ENCODE results near the gene VEGFA.
A peak's percentile ranks its signal among the peaks of the same experiment; 100 is the strongest.

The VEGFA gene

GRCh38 chr6:43771858-43772680, 2.1 kb downstream of the VEGFA start:
- CTCF ChIA-PET, result interaction anchor here (0.9 to 3.1 kb wide), 5 partner anchors 11 to 181 kb away, joined by 3 to 12 read pairs (median 4); no protein-coding TSS in a partner anchor
- TF ChIP-seq ELF4 (IDR thresholded peaks at IDR 0.05) (no peak), L3MBTL2 (conservative IDR thresholded peaks at IDR 0.05) (peak; percentile 85)
- DNase-seq (ENCODE audit: extremely low spot score), result peak; percentile 74
- POLR2A ChIA-PET, result interaction anchor here (0.6 to 1.8 kb wide), 11 partner anchors 10 to 313 kb away, joined by 3 to 5 read pairs (median 3); partner anchors contain the start of gene GTPBP2

GRCh38 chr6:43772681-43773049, 2.7 kb downstream of the VEGFA start:
- TF ChIP-seq SUZ12 (IDR thresholded peaks at IDR 0.05) (no peak), L3MBTL2 (conservative IDR thresholded peaks at IDR 0.05) (no peak), HDGF (IDR thresholded peaks at IDR 0.05; ENCODE audit: borderline replicate concordance) (peak; percentile 14; the same call in 1 of the 2 replicates), ZNF384 (IDR thresholded peaks at IDR 0.05) (no peak), ELF4 (IDR thresholded peaks at IDR 0.05) (no peak), FOXA1 (IDR thresholded peaks at IDR 0.05) (no peak)
- POLR2A ChIA-PET, result interaction anchor here (0.6 to 1.8 kb wide), 11 partner anchors 10 to 312 kb away, joined by 3 to 5 read pairs (median 3); partner anchors contain the start of gene GTPBP2
- CTCF ChIA-PET, result interaction anchor here (0.6 to 3.1 kb wide), 11 partner anchors 11 to 303 kb away, joined by 3 to 12 read pairs (median 3); no protein-coding TSS in a partner anchor
- peak; percentile 33 for DNase-seq (ENCODE audit: extremely low spot score)

GRCh38 chr6:43773050-43773979, 3.3 kb downstream of the VEGFA start:
- CTCF ChIA-PET, result interaction anchor here (0.6 to 3.1 kb wide), 14 partner anchors 10 to 303 kb away, joined by 3 to 12 read pairs (median 4); no protein-coding TSS in a partner anchor
- no peak for TF ChIP-seq ARNT (IDR thresholded peaks at IDR 0.05)
- no peak for TF ChIP-seq FOXA1 (IDR thresholded peaks at IDR 0.05)
- no peak for TF ChIP-seq LEF1 (IDR thresholded peaks at IDR 0.05; ENCODE audit: borderline replicate concordance)
- no peak for TF ChIP-seq L3MBTL2 (conservative IDR thresholded peaks at IDR 0.05)
- POLR2A ChIA-PET, result interaction anchor here (0.6 to 1.8 kb wide), 12 partner anchors 11 to 312 kb away, joined by 3 to 5 read pairs (median 3); partner anchors contain the start of gene GTPBP2
- DNase-seq (ENCODE audit: extremely low spot score), result peak; percentile 75

DNA sequence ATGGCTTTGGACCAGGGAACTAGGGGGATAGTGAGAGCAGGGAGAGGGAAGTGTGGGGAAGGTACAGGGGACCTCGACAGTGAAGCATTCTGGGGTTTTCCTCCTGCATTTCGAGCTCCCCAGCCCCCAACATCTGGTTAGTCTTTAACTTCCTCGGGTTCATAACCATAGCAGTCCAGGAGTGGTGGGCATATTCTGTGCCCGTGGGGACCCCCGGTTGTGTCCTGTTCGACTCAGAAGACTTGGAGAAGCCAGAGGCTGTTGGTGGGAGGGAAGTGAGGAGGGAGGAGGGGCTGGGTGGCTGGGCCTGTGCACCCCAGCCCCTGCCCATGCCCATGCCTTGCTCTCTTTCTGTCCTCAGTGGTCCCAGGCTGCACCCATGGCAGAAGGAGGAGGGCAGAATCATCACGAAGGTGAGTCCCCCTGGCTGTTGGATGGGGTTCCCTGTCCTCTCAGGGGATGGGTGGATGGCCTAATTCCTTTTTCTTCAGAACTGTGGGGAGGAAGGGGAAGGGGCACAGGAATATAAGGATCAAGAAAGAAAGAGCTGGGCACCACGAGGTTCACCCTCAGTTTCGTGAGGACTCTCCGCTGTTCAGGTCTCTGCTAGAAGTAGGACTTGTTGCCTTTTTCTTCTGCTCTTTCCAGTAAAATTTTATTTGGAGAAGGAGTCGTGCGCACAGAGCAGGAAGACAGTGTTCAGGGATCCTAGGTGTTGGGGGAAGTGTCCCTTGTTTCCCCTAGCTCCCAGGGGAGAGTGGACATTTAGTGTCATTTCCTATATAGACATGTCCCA, 4.2 kb downstream of the VEGFA start:
- TF ChIP-seq ZNF384 (IDR thresholded peaks at IDR 0.05) (no peak), L3MBTL2 (conservative IDR thresholded peaks at IDR 0.05) (no peak), ARNT (IDR thresholded peaks at IDR 0.05) (no peak), FOXM1 (IDR thresholded peaks at IDR 0.05; ENCODE audit: borderline replicate concordance) (no peak), TARDBP (IDR thresholded peaks at IDR 0.05) (no peak), SP1 (IDR thresholded peaks at IDR 0.05) (no peak), BHLHE40 (IDR thresholded peaks at IDR 0.05; ENCODE audit: borderline replicate concordance) (no peak), SUZ12 (IDR thresholded peaks at IDR 0.05) (no peak), CTBP1 (IDR thresholded peaks at IDR 0.05; ENCODE audit: borderline replicate concordance) (no peak), NFRKB (IDR thresholded peaks at IDR 0.05) (no peak), FOXA1 (IDR thresholded peaks at IDR 0.05) (no peak), HDGF (IDR thresholded peaks at IDR 0.05; ENCODE audit: borderline replicate concordance) (no peak), LEF1 (IDR thresholded peaks at IDR 0.05; ENCODE audit: borderline replicate concordance) (no peak)
- TF ChIP-seq, protein P1, sequence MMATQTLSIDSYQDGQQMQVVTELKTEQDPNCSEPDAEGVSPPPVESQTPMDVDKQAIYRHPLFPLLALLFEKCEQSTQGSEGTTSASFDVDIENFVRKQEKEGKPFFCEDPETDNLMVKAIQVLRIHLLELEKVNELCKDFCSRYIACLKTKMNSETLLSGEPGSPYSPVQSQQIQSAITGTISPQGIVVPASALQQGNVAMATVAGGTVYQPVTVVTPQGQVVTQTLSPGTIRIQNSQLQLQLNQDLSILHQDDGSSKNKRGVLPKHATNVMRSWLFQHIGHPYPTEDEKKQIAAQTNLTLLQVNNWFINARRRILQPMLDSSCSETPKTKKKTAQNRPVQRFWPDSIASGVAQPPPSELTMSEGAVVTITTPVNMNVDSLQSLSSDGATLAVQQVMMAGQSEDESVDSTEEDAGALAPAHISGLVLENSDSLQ (IDR thresholded peaks at IDR 0.05), result no peak

GRCh38 chr6:43774776-43775534, 4.9 kb downstream of the VEGFA start:
- peak; percentile 68 for DNase-seq (ENCODE audit: extremely low spot score)
- POLR2A ChIA-PET, result interaction anchor here (1.0 to 1.2 kb wide), 2 partner anchors 9 to 58 kb away, joined by 3 read pairs; no protein-coding TSS in a partner anchor
- CTCF ChIA-PET, result interaction anchor here (0.6 to 3.1 kb wide), 8 partner anchors 9 to 261 kb away, joined by 3 to 12 read pairs (median 4); no protein-coding TSS in a partner anchor
- TF ChIP-seq HDGF (IDR thresholded peaks at IDR 0.05; ENCODE audit: borderline replicate concordance), result no peak
- no peak for TF ChIP-seq LEF1 (IDR thresholded peaks at IDR 0.05; ENCODE audit: borderline replicate concordance)
- TF ChIP-seq ZNF384 (IDR thresholded peaks at IDR 0.05), result no peak
- TF ChIP-seq BHLHE40 (IDR thresholded peaks at IDR 0.05; ENCODE audit: borderline replicate concordance), result no peak
- TF ChIP-seq FOXK2 (IDR thresholded peaks at IDR 0.05), result no peak
- TF ChIP-seq ARNT (IDR thresholded peaks at IDR 0.05), result no peak
- TF ChIP-seq ELF4 (IDR thresholded peaks at IDR 0.05), result no peak
- no peak for TF ChIP-seq NFRKB (IDR thresholded peaks at IDR 0.05)
- TF ChIP-seq CTBP1 (IDR thresholded peaks at IDR 0.05; ENCODE audit: borderline replicate concordance), result no peak

More for the DNA sequence above, 4.2 kb downstream of the VEGFA start:
- DNase-seq (ENCODE audit: extremely low spot score), result no peak
- POLR2A ChIA-PET, result interaction anchor here (1.0 to 1.2 kb wide), 3 partner anchors 10 to 144 kb away, joined by 3 read pairs; partner anchors contain the start of gene GTPBP2
- CTCF ChIA-PET, result interaction anchor here (0.6 to 3.1 kb wide), 12 partner anchors 9 to 289 kb away, joined by 3 to 12 read pairs (median 4); no protein-coding TSS in a partner anchor

GRCh38 chr6:43775535-43775885, 5.5 kb downstream of the VEGFA start:
- ChIA-PET CTCF (no interaction called here), POLR2A (no interaction called here)
- DNase-seq (ENCODE audit: extremely low spot score), result no peak
- TF ChIP-seq L3MBTL2 (conservative IDR thresholded peaks at IDR 0.05) (no peak), ZNF384 (IDR thresholded peaks at IDR 0.05) (no peak), SP1 (IDR thresholded peaks at IDR 0.05) (no peak), ELF4 (IDR thresholded peaks at IDR 0.05) (no peak), FOXA1 (IDR thresholded peaks at IDR 0.05) (no peak), SUZ12 (IDR thresholded peaks at IDR 0.05) (no peak), FOXM1 (IDR thresholded peaks at IDR 0.05; ENCODE audit: borderline replicate concordance) (no peak), TARDBP (IDR thresholded peaks at IDR 0.05) (no peak), LEF1 (IDR thresholded peaks at IDR 0.05; ENCODE audit: borderline replicate concordance) (no peak), BHLHE40 (IDR thresholded peaks at IDR 0.05; ENCODE audit: borderline replicate concordance) (no peak), NFRKB (IDR thresholded peaks at IDR 0.05) (no peak), HDGF (IDR thresholded peaks at IDR 0.05; ENCODE audit: borderline replicate concordance) (no peak), FOXK2 (IDR thresholded peaks at IDR 0.05) (no peak), CTBP1 (IDR thresholded peaks at IDR 0.05; ENCODE audit: borderline replicate concordance) (no peak), ARNT (IDR thresholded peaks at IDR 0.05) (no peak)
- TF ChIP-seq, protein P1 (IDR thresholded peaks at IDR 0.05), result no peak

Measured in HEK293T (cell line).